GM23338 (cell line): ENCODE data around the gene PTPRJ. TPM values are rescaled to one million over a fixed set of nuclear protein-coding genes. Genes with fewer than 3 reads are reported as not detected.
A peak's percentile ranks its signal among the peaks of the same experiment; 100 is the strongest.

Source experiments
- ATAC-seq: fragments of 200-7000 bp; cut with Tn5 transposase; 3 replicates; pipeline ENCODE4 v1.9.1; 2020
- DNase-seq: peaks from one replicate; pipeline ENCODE4 v3.0.0-alpha.2; 2015; ENCODE audit warnings: low spot score
- H2AFZ ChIP-seq: fragments of 200-600 bp; sonication (generic); 2 replicates; pipeline ENCODE4 v1.8.0; 2016; ENCODE audit warnings: antibody characterized with exemption, mild to moderate bottlenecking, moderate library complexity
- H3F3A ChIP-seq: fragments of 200-600 bp; sonication (generic); replicated peaks from 2 replicates; pipeline ENCODE4 v1.8.0; 2017; ENCODE audit warnings: antibody characterized with exemption, mixed run types, low read depth
- H3K27ac ChIP-seq: fragments of 200-600 bp; sonication (generic); 2 replicates; pipeline ENCODE4 v1.6.1; 2016; ENCODE audit warnings: low read depth
- H3K27me3 ChIP-seq: fragments of 200-600 bp; sonication (generic); 2 replicates; pipeline ENCODE4 v1.8.0; 2016; ENCODE audit warnings: mild to moderate bottlenecking, mixed run types, moderate library complexity; ENCODE audit not compliant: insufficient read depth
- H3K36me3 ChIP-seq: fragments of 200-600 bp; sonication (generic); 2 replicates; pipeline ENCODE4 v1.8.0; 2016; ENCODE audit warnings: mild to moderate bottlenecking; ENCODE audit not compliant: insufficient read depth
- H3K4me1 ChIP-seq: fragments of 200-600 bp; sonication (generic); 2 replicates; pipeline ENCODE4 v1.8.0; 2016; ENCODE audit warnings: mild to moderate bottlenecking, moderate library complexity; ENCODE audit not compliant: insufficient read depth
- H3K4me2 ChIP-seq: fragments of 200-600 bp; sonication (generic); 2 replicates; pipeline ENCODE4 v1.7.1; 2017; ENCODE audit warnings: mixed run types
- H3K4me3 ChIP-seq: fragments of 200-600 bp; sonication (generic); 2 replicates; pipeline ENCODE4 v1.6.1; 2016; ENCODE audit warnings: mixed run types
- H3K79me2 ChIP-seq: fragments of 200-600 bp; sonication (generic); replicated peaks from 2 replicates; pipeline ENCODE4 v1.8.0; 2017; ENCODE audit warnings: mild to moderate bottlenecking; ENCODE audit not compliant: insufficient read depth
- H3K9me2 ChIP-seq: fragments of 200-600 bp; sonication (generic); 2 replicates; pipeline ENCODE4 v1.8.0; 2017; ENCODE audit not compliant: insufficient read depth
- H4K20me1 ChIP-seq: fragments of 200-600 bp; sonication (generic); replicated peaks from 2 replicates; pipeline ENCODE4 v1.8.0; 2017; ENCODE audit warnings: mild to moderate bottlenecking; ENCODE audit not compliant: insufficient read depth
- H3K27ac Mint-ChIP-seq: 2 replicates; pipeline ENCODE4 v1.8.0; 2020; ENCODE audit warnings: inconsistent platforms, mild to moderate bottlenecking, moderate library complexity, mixed read lengths
- H3K27me3 Mint-ChIP-seq: 3 replicates; pipeline ENCODE4 v1.8.0; 2022; ENCODE audit warnings: low read depth, mild to moderate bottlenecking, moderate library complexity, mixed read lengths, inconsistent platforms; ENCODE audit not compliant: insufficient read depth, poor library complexity
- H3K36me3 Mint-ChIP-seq: 3 replicates; pipeline ENCODE4 v1.8.0; 2021; ENCODE audit warnings: low read depth, mild to moderate bottlenecking, inconsistent platforms, moderate library complexity, mixed read lengths
- H3K4me1 Mint-ChIP-seq: 3 replicates; pipeline ENCODE4 v1.8.0; 2020; ENCODE audit warnings: mild to moderate bottlenecking, inconsistent platforms, mixed read lengths
- H3K4me3 Mint-ChIP-seq: 3 replicates; pipeline ENCODE4 v1.8.0; 2021; ENCODE audit warnings: moderate library complexity, mild to moderate bottlenecking, inconsistent platforms, mixed read lengths
- H3K9me3 Mint-ChIP-seq: 3 replicates; pipeline ENCODE4 v1.8.0; 2020; ENCODE audit warnings: moderate library complexity, mild to moderate bottlenecking, inconsistent platforms, mixed read lengths
- CREB1 ChIP-seq: fragments of 250-450 bp; sonication (Bioruptor Pico); IDR thresholded peaks from 2 replicates; pipeline ENCODE4 v1.5.0; 2020; ENCODE audit warnings: low read depth, mild to moderate bottlenecking, moderate library complexity
- ETS1 ChIP-seq: IDR thresholded peaks from 2 replicates; pipeline ENCODE4 v1.6.1; 2016; ENCODE audit warnings: antibody characterized with exemption
- EZH2phosphoT487 ChIP-seq: fragments of 200-600 bp; sonication (generic); IDR thresholded peaks from one replicate; pipeline ENCODE4 v1.8.1; 2018; ENCODE audit warnings: antibody characterized with exemption; ENCODE audit not compliant: unreplicated experiment
- POLR2AphosphoS5 ChIP-seq: IDR thresholded peaks from 2 replicates; pipeline ENCODE4 v1.6.1; 2016; ENCODE audit warnings: antibody characterized with exemption, low read depth
- STAT1 ChIP-seq: IDR thresholded peaks from one replicate; pipeline ENCODE4 v1.6.1; 2016; ENCODE audit warnings: antibody characterized with exemption; ENCODE audit not compliant: unreplicated experiment
- ZNF114 ChIP-seq: fragments of 250-450 bp; sonication (Bioruptor Pico); IDR thresholded peaks from 2 replicates; pipeline ENCODE4 v1.5.0; 2020; ENCODE audit warnings: mild to moderate bottlenecking, moderate library complexity
- ZNF462 ChIP-seq: fragments of 250-450 bp; sonication (Bioruptor Pico); IDR thresholded peaks from 2 replicates; pipeline ENCODE4 v1.5.0; 2020; ENCODE audit warnings: mild to moderate bottlenecking, moderate library complexity
- polyA plus RNA-seq: library from polyadenylated mRNA; unstranded; fragments of >200 nt; fragmentation: Nextera tagmentation; extraction: Ambion mirVana; gene quantifications from 2 replicates; pipeline ENCODE4 v1.2.1, GENCODE V29; 2016
- total RNA-seq: library from RNA; depleted of rRNA; stranded (reverse); fragments of >200 nt; shearing (Covaris generic); gene quantifications from 2 replicates; pipeline ENCODE4 v1.2.3, GENCODE V29; 2014

The PTPRJ gene
- total and polyA plus RNA-seq, 2 experiments from 2014 or later, result 4.2 to 16.0 TPM

- no peak for TF ChIP-seq ZNF462 (CRISPR knock-in tag)
- TF ChIP-seq CREB1 (CRISPR knock-in tag), result no peak
- TF ChIP-seq STAT1, result no peak
- TF ChIP-seq ETS1, result no peak
Observed at GRCh38 chr11:48034926-48035871, 54.8 kb downstream of the PTPRJ start (continued).

- Mint-ChIP-seq H3K36me3 (no peaks in the 10 kb centered on the region), H3K9me3 (no peaks in the 10 kb centered on the region), H3K4me1 (peaks cover 39% of the 10 kb centered on the region), H3K27ac (no peak overlapping the region), H3K4me3 (no peak overlapping the region), H3K27me3 (peaks cover 8% of the 10 kb centered on the region)
- Histone ChIP-seq H3K27ac (no peak overlapping the region), H3K4me1 (peaks cover 17% of the 10 kb centered on the region), H4K20me1 (no peaks in the 10 kb centered on the region), H3K27me3 (no peaks in the 10 kb centered on the region), H3K36me3 (no peaks in the 10 kb centered on the region), H3K4me2 (no peak overlapping the region), H3K79me2 (0 out of 2 replicates have a peak, but pooled peaks cover 6% of the 10 kb centered on the region), H2AFZ (no peak overlapping the region), H3F3A (no peaks in the 10 kb centered on the region), H3K9me2 (no peaks in the 10 kb centered on the region), H3K4me3 (no peak overlapping the region)
- TF ChIP-seq POLR2AphosphoS5 (no peak), ZNF114 (no peak), ZNF462 (CRISPR knock-in tag) (no peak), EZH2phosphoT487 (no peak)
- peak; percentile 90 for ATAC-seq
- DNase-seq, result peak; percentile 62
Observed at GRCh38 chr11:48036011-48036410, 55.7 kb downstream of the PTPRJ start.
